Left renal pelvis (tissue), 4 donors: ENCODE data around the gene HSPG2. TPM values are rescaled to one million over a fixed set of nuclear protein-coding genes. Genes with fewer than 3 reads are reported as not detected.
"Not testable (repeated sequence)": the region's sequence is repeated elsewhere in the genome, so short reads cannot be mapped to it uniquely, and the experiment has no call there.

ENCODE experiments used
- DNase-seq, 4 donors: peaks; one replicate each; pipeline ENCODE4 v3.0.0-alpha.2; 2013; ENCODE audit warnings: low read depth in 4 of 4, low spot score in 3 of 4
- polyA plus RNA-seq, 4 donors: library from polyadenylated mRNA; unstranded; fragments of 120-200 nt; gene quantifications; one replicate each; pipeline ENCODE4 v1.2.1, GENCODE V29; 2013; ENCODE audit not compliant: insufficient read length in 4 of 4

HSPG2 gene
- polyA plus RNA-seq, 4 donors: 130 to 209 (median 182) TPM

GRCh38 chr1:21833392-21833976, 103.6 kb downstream of the HSPG2 start:
- DNase-seq: no peak

DNA sequence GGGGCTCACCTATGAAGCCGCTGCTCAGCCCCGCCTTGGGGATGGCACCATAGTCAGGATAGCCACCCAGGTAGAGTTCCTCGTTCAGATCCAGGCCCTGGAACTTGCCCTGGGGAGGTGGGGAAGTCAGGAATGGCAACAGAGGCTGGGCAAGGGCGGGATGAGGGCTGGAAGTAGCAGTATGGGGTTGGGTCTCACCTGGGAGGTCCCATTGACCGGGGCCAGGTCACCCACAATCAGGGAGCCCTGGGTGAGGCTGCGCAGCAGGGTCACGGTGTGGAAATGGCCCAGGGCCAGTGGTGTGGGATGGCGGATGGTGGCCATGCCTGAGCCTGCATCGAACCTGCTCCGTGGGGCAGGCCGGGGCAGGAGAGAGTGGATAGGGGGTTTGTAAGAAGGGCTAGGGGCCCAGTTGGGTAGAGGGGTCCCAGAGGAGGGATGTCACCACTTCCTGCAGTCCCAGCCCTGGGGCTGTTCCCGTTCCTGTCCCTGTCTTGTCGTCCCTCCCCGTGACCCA, 105.6 kb downstream of the HSPG2 start:
- DNase-seq: no peak

GRCh38 chr1:21830792-21831453, 106.2 kb downstream of the HSPG2 start:
- no peak for DNase-seq

- no peak for DNase-seq
Measured at GRCh38 chr1:21829294-21829693, 107.8 kb downstream of the HSPG2 start.

- DNase-seq: no peak
Measured at GRCh38 chr1:21828506-21829210, 108.5 kb downstream of the HSPG2 start.

DNA sequence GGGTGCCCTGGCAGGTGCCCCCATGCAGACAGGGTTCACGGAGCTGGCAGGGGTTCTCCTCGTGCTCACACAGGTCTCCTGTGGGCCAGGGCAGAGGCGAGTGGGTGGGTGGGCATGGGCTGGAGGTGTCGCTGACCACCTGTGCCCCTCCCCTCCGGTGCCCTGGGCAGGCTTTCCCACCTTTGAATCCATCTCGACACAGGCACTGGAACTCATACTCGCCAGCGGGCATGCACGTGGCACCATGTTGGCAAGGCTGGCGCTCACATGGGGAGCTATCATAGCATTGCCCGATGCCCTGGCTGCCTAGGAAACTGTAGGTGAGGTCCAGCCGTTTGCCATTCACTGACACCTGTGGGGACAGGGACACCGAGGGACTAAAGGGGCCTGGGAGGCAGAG, 109.0 kb downstream of the HSPG2 start:
- no peak for DNase-seq

- DNase-seq: no peak
Measured at GRCh38 chr1:21827141-21827679, 109.9 kb downstream of the HSPG2 start.

- DNase-seq: not testable (repeated sequence)
Measured at GRCh38 chr1:21826694-21827093, 110.4 kb downstream of the HSPG2 start.

DNA sequence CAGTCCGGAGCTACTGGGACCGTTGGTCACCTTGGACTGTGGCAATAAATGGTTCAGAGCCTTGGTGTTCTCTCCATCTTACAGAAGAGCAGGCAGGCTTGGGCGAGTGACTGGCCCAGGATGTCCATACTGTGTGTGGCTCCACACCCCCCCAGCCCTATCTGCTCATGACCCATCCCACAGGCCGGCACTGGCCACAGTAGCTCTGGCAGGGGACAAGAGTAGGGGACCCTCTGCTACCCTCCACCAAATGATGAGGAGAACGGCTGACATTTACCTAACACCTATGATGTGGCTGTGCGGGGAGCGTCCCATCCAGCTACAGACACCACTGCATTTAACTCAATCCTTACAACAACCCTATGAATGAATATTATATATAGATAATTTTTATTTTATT, 111.7 kb downstream of the HSPG2 start:
- DNase-seq: no peak

DNA sequence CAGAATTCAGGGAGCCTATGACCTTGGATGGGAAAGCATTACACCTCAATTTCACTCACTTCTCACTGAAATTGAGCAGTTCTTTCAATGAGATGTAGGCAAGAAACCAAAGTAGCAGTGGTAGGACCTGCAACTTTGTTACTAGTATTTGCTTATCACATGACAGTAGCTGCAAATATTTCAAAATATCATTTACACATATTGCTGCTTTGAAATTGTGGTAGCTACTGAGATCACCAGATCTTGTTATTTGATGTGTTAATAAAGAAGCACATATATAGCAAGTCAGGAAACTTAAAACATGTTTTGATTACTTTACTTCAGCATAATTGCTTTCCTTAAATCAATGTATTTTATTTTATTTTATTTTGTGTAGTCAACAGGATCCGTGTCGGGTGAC, 112.2 kb downstream of the HSPG2 start:
- no peak for DNase-seq

GRCh38 chr1:21823980-21824702, 113.0 kb downstream of the HSPG2 start:
- no peak for DNase-seq

- DNase-seq: no peak
Measured at GRCh38 chr1:21823206-21823979, 113.7 kb downstream of the HSPG2 start.

GRCh38 chr1:21822349-21822748, 114.8 kb downstream of the HSPG2 start:
- DNase-seq: no peak

GRCh38 chr1:21821385-21822019, 115.6 kb downstream of the HSPG2 start:
- DNase-seq: no peak

DNA sequence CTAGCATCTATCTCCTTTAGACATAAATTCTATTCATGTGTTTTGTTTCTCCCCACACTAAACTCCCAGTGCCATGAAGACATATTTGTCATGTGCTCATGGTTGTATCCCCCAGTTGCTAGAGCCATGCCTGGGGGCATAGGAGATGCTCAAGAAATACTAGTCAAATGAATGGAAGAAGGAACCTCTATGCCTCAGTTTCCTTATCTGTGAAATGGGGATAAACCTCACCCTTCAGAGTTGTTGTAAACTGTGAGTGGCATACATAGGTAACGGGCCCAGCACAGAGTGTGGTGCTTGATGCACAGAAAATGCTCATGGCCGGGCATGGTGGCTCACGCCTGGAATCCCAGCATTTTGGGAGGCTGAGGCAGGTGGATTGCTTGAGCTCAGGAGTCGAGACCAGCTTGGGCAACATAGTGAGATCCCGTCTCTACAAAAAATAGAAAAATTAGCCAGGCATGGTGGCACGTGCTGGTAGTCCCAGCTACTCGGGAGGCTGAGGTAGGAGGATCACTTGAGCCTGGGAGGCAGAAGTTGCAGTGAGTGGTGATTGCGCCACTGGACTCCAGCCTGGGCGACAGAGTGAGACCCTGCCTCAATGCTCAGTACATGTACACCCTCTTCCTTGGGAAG, 116.4 kb downstream of the HSPG2 start:
- no peak for DNase-seq

DNA sequence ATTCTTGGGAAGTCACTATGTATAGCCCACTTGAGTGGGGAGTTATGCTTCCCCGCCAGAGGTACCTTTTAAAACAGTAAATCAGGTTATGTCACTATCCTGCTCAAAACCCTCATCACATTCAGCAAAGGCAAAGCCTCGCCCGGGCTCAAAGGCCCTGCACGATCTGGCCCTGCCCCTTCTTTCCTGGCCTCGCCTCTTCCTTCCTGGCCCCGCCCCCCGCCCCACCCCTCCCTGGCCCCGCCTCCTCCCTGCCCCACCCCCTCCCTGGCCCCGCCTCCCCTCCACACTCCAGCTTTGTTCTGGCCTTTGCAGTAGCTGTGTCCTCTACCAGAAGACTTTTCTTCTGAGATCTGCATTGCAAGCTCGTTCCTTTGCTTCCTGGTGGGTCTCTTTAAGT, 118.5 kb downstream of the HSPG2 start:
- no peak for DNase-seq

- no peak for DNase-seq
Measured at GRCh38 chr1:21816602-21817302, 120.4 kb downstream of the HSPG2 start.

GRCh38 chr1:21815724-21816321, 121.3 kb downstream of the HSPG2 start:
- no peak for DNase-seq
